HepG2 (cell line): ENCODE data around the gene PLEKHG4. TPM values are rescaled to one million over a fixed set of nuclear protein-coding genes. Genes with fewer than 3 reads are reported as not detected.

Source experiments
- ATF7-NPFF ChIP-seq: sonication (generic); formaldehyde crosslinking; IDR thresholded peaks from 2 replicates; pipeline ENCODE4 v1.8.1; 2023; ENCODE audit warnings: mild to moderate bottlenecking, low read depth, missing genetic modification reagents, moderate library complexity
- ELF1 ChIP-seq: sonication (generic); formaldehyde crosslinking; IDR thresholded peaks from 2 replicates; pipeline ENCODE4 v1.4.0; 2020; ENCODE audit warnings: missing genetic modification reagents
- ISL2 ChIP-seq: sonication (generic); formaldehyde crosslinking; IDR thresholded peaks from 2 replicates; pipeline ENCODE4 v1.5.0; 2020; ENCODE audit warnings: missing genetic modification reagents
- ISX ChIP-seq: sonication (generic); formaldehyde crosslinking; conservative IDR thresholded peaks from 2 replicates; pipeline ENCODE4 v1.5.0; 2020; ENCODE audit warnings: missing genetic modification reagents
- KDM5B ChIP-seq: sonication (generic); formaldehyde crosslinking; IDR thresholded peaks from 2 replicates; pipeline ENCODE4 v1.4.0; 2020; ENCODE audit warnings: missing genetic modification reagents, mild to moderate bottlenecking, borderline replicate concordance
- MAZ ChIP-seq, 2 experiments: sonication (generic) in 1 of 2; formaldehyde crosslinking in 1 of 2; IDR thresholded peaks; 2 replicates each; pipeline versions ENCODE4 v1.5.0 to v1.6.1; 2012 to 2020; ENCODE audit warnings: low read depth in 2 of 2, mild to moderate bottlenecking in 2 of 2, borderline replicate concordance in 1 of 2, improper control_type of control experiment in 1 of 2, low read length in 1 of 2, missing genetic modification reagents in 1 of 2, moderate library complexity in 1 of 2
- SALL2 ChIP-seq: sonication (generic); formaldehyde crosslinking; IDR thresholded peaks from 2 replicates; pipeline ENCODE4 v1.8.1; 2023; ENCODE audit warnings: mild to moderate bottlenecking, missing genetic modification reagents, inconsistent platforms
- SOX6 ChIP-seq, 2 experiments: fragments of 450-650 bp in 1 of 2; sonication (generic) in 1 of 2; formaldehyde crosslinking in 1 of 2; IDR thresholded peaks; 2 replicates each; pipeline versions ENCODE4 v1.4.0 to v1.6.1; 2017 to 2020; ENCODE audit warnings: antibody characterized with exemption in 1 of 2, mild to moderate bottlenecking in 1 of 2, missing genetic modification reagents in 1 of 2
- XRCC5 ChIP-seq: fragments of 200-400 bp; formaldehyde crosslinking; optimal IDR thresholded peaks from 2 replicates; pipeline ENCODE3; 2017; ENCODE audit warnings: mild to moderate bottlenecking, low read length
- YEATS4 ChIP-seq: sonication (generic); formaldehyde crosslinking; IDR thresholded peaks from 2 replicates; pipeline ENCODE4 v1.4.0; 2020; ENCODE audit warnings: missing genetic modification reagents, borderline replicate concordance
- ZNF430 ChIP-seq: sonication (generic); formaldehyde crosslinking; IDR thresholded peaks from 2 replicates; pipeline ENCODE4 v1.9.0; 2021; ENCODE audit warnings: mild to moderate bottlenecking, missing genetic modification reagents
- ZNF614 ChIP-seq: IDR thresholded peaks from 2 replicates; pipeline ENCODE4 v1.6.1; 2018; ENCODE audit warnings: missing biosample characterization, missing genetic modification reagents, inconsistent platforms, borderline replicate concordance
- ZNF761 ChIP-seq: sonication (generic); formaldehyde crosslinking; conservative IDR thresholded peaks from 2 replicates; pipeline ENCODE4 v1.4.0; 2020; ENCODE audit warnings: mild to moderate bottlenecking, missing genetic modification reagents
- ZSCAN31 ChIP-seq: sonication (generic); formaldehyde crosslinking; IDR thresholded peaks from 2 replicates; pipeline ENCODE4 v1.5.0; 2020; ENCODE audit warnings: low read depth, mild to moderate bottlenecking, missing genetic modification reagents
- polyA plus RNA-seq, 8 experiments: library from polyadenylated mRNA; depleted of rRNA in 3 of 8; stranded (reverse) in 7 of 8; unstranded in 1 of 8; fragments of >200 nt; fragmentation: Illumina TruSeq in 4 of 8; extraction: Trizol in 4 of 8; gene quantifications; 2 replicates each; pipeline versions ENCODE4 v1.2.1 to v1.2.3, GENCODE V29; 2011 to 2016; ENCODE audit warnings: low read depth in 4 of 8, missing spikeins in 1 of 8, mixed read lengths in 1 of 8; ENCODE audit not compliant: insufficient read depth in 1 of 8
- total RNA-seq, 5 experiments: library from RNA; depleted of rRNA; stranded (reverse); fragments of >200 nt; fragmentation: Illumina TruSeq; extraction: Trizol; gene quantifications; 2 replicates each; pipeline ENCODE4 v1.2.3, GENCODE V29; 2016; ENCODE audit warnings: low read depth in 1 of 5
- TF ChIP-seq, protein P1 (sequence below): sonication (generic); formaldehyde crosslinking; IDR thresholded peaks from 2 replicates; pipeline ENCODE4 v1.9.0; 2021; ENCODE audit warnings: missing genetic modification reagents, borderline replicate concordance
- TF ChIP-seq, protein P2 (sequence below): sonication (generic); formaldehyde crosslinking; IDR thresholded peaks from 2 replicates; pipeline ENCODE4 v1.4.0; 2020; ENCODE audit warnings: missing genetic modification reagents, low read depth, mild to moderate bottlenecking, borderline replicate concordance
- TF ChIP-seq, protein P3 (sequence below): sonication (generic); formaldehyde crosslinking; IDR thresholded peaks from 2 replicates; pipeline ENCODE4 v1.4.0; 2020; ENCODE audit warnings: missing genetic modification reagents

Gene PLEKHG4
- total and polyA plus RNA-seq, 2 of the 13 experiments (the other 11 are each of a cell fraction or from before 2014, with no cell fraction given), result 7.1 to 13.6 TPM

DNA sequence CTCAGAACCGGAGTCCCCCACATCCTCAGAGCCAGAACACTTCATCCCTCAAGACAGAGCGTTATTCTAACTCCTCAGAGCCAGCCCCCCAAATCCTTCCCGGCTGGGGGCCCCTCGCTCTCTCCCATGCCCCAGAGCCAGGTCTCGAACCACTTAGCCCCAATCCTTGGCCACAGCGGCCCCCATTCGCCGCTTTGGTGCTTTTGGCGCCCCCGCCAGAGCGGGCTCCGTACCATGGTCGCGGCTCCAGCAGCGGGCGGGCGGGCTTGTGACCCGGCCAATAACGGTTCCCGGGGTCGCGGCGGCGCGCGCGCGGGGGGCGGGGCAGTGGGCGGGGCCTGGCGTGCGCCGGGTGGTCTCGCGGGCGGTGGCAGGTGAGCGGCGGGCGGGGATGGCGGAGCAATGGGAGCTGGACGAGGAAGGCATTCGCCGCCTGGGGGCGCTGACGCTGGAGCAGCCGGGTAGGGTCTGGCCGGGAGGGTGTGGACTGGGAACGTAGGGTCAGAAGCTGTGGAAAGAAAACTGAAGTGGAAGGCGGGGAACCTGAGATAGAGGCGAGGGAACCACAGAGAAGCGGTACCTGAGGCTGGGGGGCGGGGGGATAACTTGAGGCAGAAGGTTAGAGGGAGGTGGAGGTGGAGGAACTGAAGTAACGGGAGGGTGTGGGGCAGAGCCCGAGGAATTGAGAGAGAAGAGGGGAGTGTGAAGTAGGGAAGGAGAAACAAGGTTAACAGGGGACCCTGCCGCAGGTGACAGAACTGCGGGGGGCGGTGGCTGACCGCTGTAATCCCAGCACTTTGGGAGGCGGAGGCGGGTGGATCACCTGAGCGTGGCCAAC, 47.4 kb downstream of the PLEKHG4 start, which contains the start of the genes KCTD19 and LRRC36 (continued):
- TF ChIP-seq, protein P1, sequence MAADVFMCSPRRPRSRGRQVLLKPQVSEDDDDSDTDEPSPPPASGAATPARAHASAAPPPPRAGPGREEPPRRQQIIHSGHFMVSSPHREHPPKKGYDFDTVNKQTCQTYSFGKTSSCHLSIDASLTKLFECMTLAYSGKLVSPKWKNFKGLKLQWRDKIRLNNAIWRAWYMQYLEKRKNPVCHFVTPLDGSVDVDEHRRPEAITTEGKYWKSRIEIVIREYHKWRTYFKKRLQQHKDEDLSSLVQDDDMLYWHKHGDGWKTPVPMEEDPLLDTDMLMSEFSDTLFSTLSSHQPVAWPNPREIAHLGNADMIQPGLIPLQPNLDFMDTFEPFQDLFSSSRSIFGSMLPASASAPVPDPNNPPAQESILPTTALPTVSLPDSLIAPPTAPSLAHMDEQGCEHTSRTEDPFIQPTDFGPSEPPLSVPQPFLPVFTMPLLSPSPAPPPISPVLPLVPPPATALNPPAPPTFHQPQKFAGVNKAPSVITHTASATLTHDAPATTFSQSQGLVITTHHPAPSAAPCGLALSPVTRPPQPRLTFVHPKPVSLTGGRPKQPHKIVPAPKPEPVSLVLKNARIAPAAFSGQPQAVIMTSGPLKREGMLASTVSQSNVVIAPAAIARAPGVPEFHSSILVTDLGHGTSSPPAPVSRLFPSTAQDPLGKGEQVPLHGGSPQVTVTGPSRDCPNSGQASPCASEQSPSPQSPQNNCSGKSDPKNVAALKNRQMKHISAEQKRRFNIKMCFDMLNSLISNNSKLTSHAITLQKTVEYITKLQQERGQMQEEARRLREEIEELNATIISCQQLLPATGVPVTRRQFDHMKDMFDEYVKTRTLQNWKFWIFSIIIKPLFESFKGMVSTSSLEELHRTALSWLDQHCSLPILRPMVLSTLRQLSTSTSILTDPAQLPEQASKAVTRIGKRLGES (CRISPR knock-in tag), result 0 out of 2 replicates have a peak, but pooled peaks have one; percentile 24
- TF ChIP-seq ISL2 (CRISPR knock-in tag) (peak; percentile 34; the same call in 1 of the 2 replicates), ISX (CRISPR knock-in tag) (0 out of 2 replicates have a peak, but pooled peaks have one; percentile 23), ZNF430 (CRISPR knock-in tag) (0 out of 2 replicates have a peak, but pooled peaks have one; percentile 38), XRCC5 (peak; percentile 73), MAZ (IDR thresholded peaks at IDR 0.05; ENCODE audit: borderline replicate concordance, low read depth, low read length) (peak; percentile 71; the same call in 1 of the 2 replicates), MAZ (CRISPR knock-in tag; IDR thresholded peaks at IDR 0.05; ENCODE audit: low read depth) (peak; percentile 43; the same call in 1 of the 2 replicates), YEATS4 (peak; percentile 46; the same call in 1 of the 2 replicates), ZSCAN31 (CRISPR knock-in tag) (no peak), ATF7-NPFF (peak; percentile 44; the same call in 1 of the 2 replicates), SOX6 (IDR thresholded peaks at IDR 0.05) (no peak), SOX6 (CRISPR knock-in tag; IDR thresholded peaks at IDR 0.05) (peak; percentile 26; the same call in 1 of the 2 replicates), KDM5B (CRISPR knock-in tag) (peak; percentile 45; the same call in 1 of the 2 replicates), ELF1 (CRISPR knock-in tag) (0 out of 2 replicates have a peak, but pooled peaks have one; percentile 42), SALL2 (CRISPR knock-in tag) (peak; percentile 78), ZNF761 (CRISPR knock-in tag) (peak; percentile 84; the same call in 1 of the 2 replicates), ZNF614 (0 out of 2 replicates have a peak, but pooled peaks have one; percentile 26)
- TF ChIP-seq, protein P2, sequence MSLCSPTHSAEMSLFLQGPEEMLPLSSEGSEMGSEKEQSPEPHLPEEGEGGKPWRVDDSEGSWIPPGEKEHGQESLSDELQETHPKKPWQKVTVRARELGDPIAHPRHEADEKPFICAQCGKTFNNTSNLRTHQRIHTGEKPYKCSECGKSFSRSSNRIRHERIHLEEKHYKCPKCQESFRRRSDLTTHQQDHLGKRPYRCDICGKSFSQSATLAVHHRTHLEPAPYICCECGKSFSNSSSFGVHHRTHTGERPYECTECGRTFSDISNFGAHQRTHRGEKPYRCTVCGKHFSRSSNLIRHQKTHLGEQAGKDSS (CRISPR knock-in tag), result peak; percentile 70; the same call in 1 of the 2 replicates
- TF ChIP-seq, protein P3, sequence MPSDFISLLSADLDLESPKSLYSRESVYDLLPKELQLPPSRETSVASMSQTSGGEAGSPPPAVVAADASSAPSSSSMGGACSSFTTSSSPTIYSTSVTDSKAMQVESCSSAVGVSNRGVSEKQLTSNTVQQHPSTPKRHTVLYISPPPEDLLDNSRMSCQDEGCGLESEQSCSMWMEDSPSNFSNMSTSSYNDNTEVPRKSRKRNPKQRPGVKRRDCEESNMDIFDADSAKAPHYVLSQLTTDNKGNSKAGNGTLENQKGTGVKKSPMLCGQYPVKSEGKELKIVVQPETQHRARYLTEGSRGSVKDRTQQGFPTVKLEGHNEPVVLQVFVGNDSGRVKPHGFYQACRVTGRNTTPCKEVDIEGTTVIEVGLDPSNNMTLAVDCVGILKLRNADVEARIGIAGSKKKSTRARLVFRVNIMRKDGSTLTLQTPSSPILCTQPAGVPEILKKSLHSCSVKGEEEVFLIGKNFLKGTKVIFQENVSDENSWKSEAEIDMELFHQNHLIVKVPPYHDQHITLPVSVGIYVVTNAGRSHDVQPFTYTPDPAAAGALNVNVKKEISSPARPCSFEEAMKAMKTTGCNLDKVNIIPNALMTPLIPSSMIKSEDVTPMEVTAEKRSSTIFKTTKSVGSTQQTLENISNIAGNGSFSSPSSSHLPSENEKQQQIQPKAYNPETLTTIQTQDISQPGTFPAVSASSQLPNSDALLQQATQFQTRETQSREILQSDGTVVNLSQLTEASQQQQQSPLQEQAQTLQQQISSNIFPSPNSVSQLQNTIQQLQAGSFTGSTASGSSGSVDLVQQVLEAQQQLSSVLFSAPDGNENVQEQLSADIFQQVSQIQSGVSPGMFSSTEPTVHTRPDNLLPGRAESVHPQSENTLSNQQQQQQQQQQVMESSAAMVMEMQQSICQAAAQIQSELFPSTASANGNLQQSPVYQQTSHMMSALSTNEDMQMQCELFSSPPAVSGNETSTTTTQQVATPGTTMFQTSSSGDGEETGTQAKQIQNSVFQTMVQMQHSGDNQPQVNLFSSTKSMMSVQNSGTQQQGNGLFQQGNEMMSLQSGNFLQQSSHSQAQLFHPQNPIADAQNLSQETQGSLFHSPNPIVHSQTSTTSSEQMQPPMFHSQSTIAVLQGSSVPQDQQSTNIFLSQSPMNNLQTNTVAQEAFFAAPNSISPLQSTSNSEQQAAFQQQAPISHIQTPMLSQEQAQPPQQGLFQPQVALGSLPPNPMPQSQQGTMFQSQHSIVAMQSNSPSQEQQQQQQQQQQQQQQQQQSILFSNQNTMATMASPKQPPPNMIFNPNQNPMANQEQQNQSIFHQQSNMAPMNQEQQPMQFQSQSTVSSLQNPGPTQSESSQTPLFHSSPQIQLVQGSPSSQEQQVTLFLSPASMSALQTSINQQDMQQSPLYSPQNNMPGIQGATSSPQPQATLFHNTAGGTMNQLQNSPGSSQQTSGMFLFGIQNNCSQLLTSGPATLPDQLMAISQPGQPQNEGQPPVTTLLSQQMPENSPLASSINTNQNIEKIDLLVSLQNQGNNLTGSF, result 0 out of 2 replicates have a peak, but pooled peaks have one; percentile 43
